HCT116 (cell line): ENCODE measurements around the gene CDC14B. TPM values are rescaled to one million over a fixed set of nuclear protein-coding genes. Genes with fewer than 3 reads are reported as not detected.

Source experiments
- ATAC-seq: fragments of 200-7000 bp; cut with Tn5 transposase; 2 replicates; pipeline ENCODE4 v1.9.1; 2020; ENCODE audit warnings: mild to moderate bottlenecking, moderate library complexity
- BruUV-seq: library from RNA; stranded (reverse); fragments of 400-500 nt; replicated peaks from 2 replicates; lab custom pipeline; 2021; lab: Mats Ljungman, UMichigan
- CTCF ChIA-PET: fragments of 300-600 bp; sonication (Branson Sonifier 250); formaldehyde crosslinking; loops from one replicate; lab custom pipeline; 2021; ENCODE audit warnings: antibody characterized with exemption; lab: Charles Lee
- POLR2A ChIA-PET: fragments of 300-600, 350-600 bp; sonication (Branson Sonifier 250); formaldehyde crosslinking; loops from one replicate; lab custom pipeline; 2021; ENCODE audit warnings: antibody characterized with exemption; lab: Charles Lee
- RAD21 ChIA-PET, 2 experiments: fragments of 300-600 bp; sonication (Branson Sonifier 250); formaldehyde crosslinking; loops; one replicate each; lab custom pipeline; 2023; ENCODE audit warnings: low total read pairs in 2 of 2; ENCODE audit not compliant: uncharacterized antibody in 2 of 2, unreplicated experiment in 2 of 2, low non-redundant PET in 1 of 2; lab: Charles Lee
- DNase-seq: peaks from one replicate; pipeline ENCODE4 v3.0.0-alpha.2; 2010; ENCODE audit warnings: low read depth, low spot score
- H2AFZ ChIP-seq: fragments of 200-600 bp; shearing (Covaris generic), sonication (generic); 2 replicates; pipeline ENCODE4 v1.6.1; 2017; ENCODE audit warnings: low read depth, mixed run types, mixed read lengths, antibody characterized with exemption, low read length; ENCODE audit not compliant: poor library complexity, severe bottlenecking
- H3K27ac ChIP-seq: 2 replicates; pipeline ENCODE4 v1.5.1; 2012; ENCODE audit warnings: low read depth, low read length
- H3K27me3 ChIP-seq: fragments of 200-600 bp; sonication (generic); 2 replicates; pipeline ENCODE4 v1.6.1; 2016; ENCODE audit warnings: mixed run types, low read length, mixed read lengths; ENCODE audit not compliant: insufficient read depth
- H3K36me3 ChIP-seq, 2 experiments: fragments of 200-500 bp in 1 of 2; fragments of 200-600 bp in 1 of 2; sonication (Bioruptor generic) in 1 of 2; sonication (generic) in 1 of 2; 2 replicates each; pipeline versions ENCODE4 v1.5.1 to v1.6.1; 2014 to 2016; ENCODE audit warnings: low read length in 2 of 2, inconsistent platforms in 1 of 2, mixed read lengths in 1 of 2, mixed run types in 1 of 2; ENCODE audit not compliant: insufficient read depth in 2 of 2, control insufficient read depth in 1 of 2
- H3K4me1 ChIP-seq, 2 experiments: fragments of 200-600 bp in 1 of 2; sonication (generic) in 1 of 2; 2 replicates each; pipeline versions ENCODE4 v1.5.1 to v1.6.1; 2012 to 2017; ENCODE audit warnings: low read length in 2 of 2, inconsistent platforms in 1 of 2, mild to moderate bottlenecking in 1 of 2, mixed read lengths in 1 of 2, mixed run types in 1 of 2, moderate library complexity in 1 of 2; ENCODE audit not compliant: insufficient read depth in 2 of 2, control insufficient read depth in 1 of 2
- H3K4me2 ChIP-seq: fragments of 200-600 bp; sonication (generic); 2 replicates; pipeline ENCODE4 v1.6.1; 2017; ENCODE audit warnings: mixed run types, low read length, mixed read lengths
- H3K4me3 ChIP-seq, 2 experiments: fragments of 200-600 bp in 1 of 2; sonication (generic) in 1 of 2; replicated peaks in 1 of 2; 2 replicates each; pipeline ENCODE4 v1.5.1; 2011 to 2016; ENCODE audit warnings: low read length in 2 of 2, control low read depth in 1 of 2, low read depth in 1 of 2, mild to moderate bottlenecking in 1 of 2, mixed read lengths in 1 of 2, mixed run types in 1 of 2
- H3K79me2 ChIP-seq: fragments of 200-600 bp; sonication (generic); 2 replicates; pipeline ENCODE4 v1.6.1; 2017; ENCODE audit warnings: mild to moderate bottlenecking, mixed run types, low read length, moderate library complexity, mixed read lengths; ENCODE audit not compliant: insufficient read depth
- H3K9ac ChIP-seq: fragments of 200-600 bp; sonication (generic); 2 replicates; pipeline ENCODE4 v1.6.1; 2016; ENCODE audit warnings: low read length, mixed read lengths
- H3K9me2 ChIP-seq: fragments of 200-600 bp; sonication (generic), shearing (Covaris generic); 2 replicates; pipeline ENCODE4 v1.6.1; 2017; ENCODE audit warnings: mixed run types, mild to moderate bottlenecking, moderate library complexity; ENCODE audit not compliant: insufficient read depth
- H3K9me3 ChIP-seq, 2 experiments: fragments of 200-500 bp in 1 of 2; fragments of 200-600 bp in 1 of 2; sonication (Bioruptor generic) in 1 of 2; sonication (generic) in 1 of 2; 2 replicates each; pipeline ENCODE4 v1.6.1; 2014 to 2017; ENCODE audit warnings: low read length in 2 of 2, mixed read lengths in 2 of 2, inconsistent platforms in 1 of 2, low read depth in 1 of 2, mild to moderate bottlenecking in 1 of 2, mixed run types in 1 of 2, moderate library complexity in 1 of 2; ENCODE audit not compliant: control insufficient read depth in 1 of 2, insufficient read depth in 1 of 2
- H4K20me1 ChIP-seq: fragments of 200-600 bp; sonication (generic), shearing (Covaris generic); 2 replicates; pipeline ENCODE4 v1.6.1; 2017; ENCODE audit warnings: mixed run types, mild to moderate bottlenecking, moderate library complexity; ENCODE audit not compliant: insufficient read depth
- CBX3 ChIP-seq: IDR thresholded peaks from 2 replicates; pipeline ENCODE4 v1.6.1; 2012; ENCODE audit warnings: low read depth
- CTCF ChIP-seq, 3 experiments: fragments of 200-600 bp in 1 of 3; sonication (generic) in 1 of 3; IDR thresholded peaks in 2 of 3; conservative IDR thresholded peaks in 1 of 3; 2 replicates each; pipeline ENCODE4 v1.5.1; 2012 to 2017; ENCODE audit warnings: low read depth in 2 of 3, low read length in 2 of 3, antibody characterized with exemption in 1 of 3, borderline replicate concordance in 1 of 3, control low read depth in 1 of 3, mild to moderate bottlenecking in 1 of 3, mixed read lengths in 1 of 3, mixed run types in 1 of 3, moderate library complexity in 1 of 3; ENCODE audit not compliant: insufficient read depth in 1 of 3
- EGR1 ChIP-seq: IDR thresholded peaks from 2 replicates; pipeline ENCODE4 v1.6.1; 2012; ENCODE audit warnings: low read depth
- JUND ChIP-seq: IDR thresholded peaks from 2 replicates; pipeline ENCODE4 v1.6.1; 2012
- POLR2AphosphoS5 ChIP-seq: IDR thresholded peaks from 2 replicates; pipeline ENCODE4 v1.6.1; 2011; ENCODE audit warnings: mild to moderate bottlenecking, low read depth, low read length, moderate library complexity
- SP1 ChIP-seq: IDR thresholded peaks from 2 replicates; pipeline ENCODE4 v1.6.1; 2012; ENCODE audit warnings: low read depth
- SRF ChIP-seq: IDR thresholded peaks from 2 replicates; pipeline ENCODE4 v1.6.1; 2012; ENCODE audit warnings: low read depth
- ZBTB33 ChIP-seq: IDR thresholded peaks from 2 replicates; pipeline ENCODE4 v1.6.1; 2011; ENCODE audit warnings: mild to moderate bottlenecking, low read length, moderate library complexity; ENCODE audit not compliant: insufficient replicate concordance; ENCODE audit errors: extremely low read depth
- ZNF274 ChIP-seq: fragments of 200-500 bp; sonication (Bioruptor generic); IDR thresholded peaks from 2 replicates; pipeline ENCODE4 v1.6.1; 2014; ENCODE audit warnings: mild to moderate bottlenecking, low read depth, low read length, inconsistent platforms
- intact Hi-C: fragments of 100-400 bp; cut with micrococcal nuclease; formaldehyde crosslinking; loops from 2 replicates; pipeline ENCODE4 v1.10.0; 2022
- total RNA-seq: library from RNA; stranded (reverse); gene quantifications from one replicate; pipeline ENCODE4 v1.2.1, GENCODE V29; 2021; ENCODE audit not compliant: unreplicated experiment

CDC14B gene
- total RNA-seq, 1 experiment from 2014 or later: 21.6 TPM

- POLR2A ChIA-PET: no interaction called here
- peaks cover 5 to 12% of the 10 kb centered on the region in 2 experiments; a peak in 2 of 4 replicates for H3K36me3 ChIP-seq
Measured at GRCh38 chr9:96485280-96485679, 134.4 kb downstream of the CDC14B start.

More at GRCh38 chr9:96485280-96485679, 134.4 kb downstream of the CDC14B start:
- Histone ChIP-seq H3K9me2 (no peaks in the 10 kb centered on the region), H3K79me2 (no peaks in the 10 kb centered on the region), H3K9me3 (no peaks in the 10 kb centered on the region), H3K9ac (no peak overlapping the region), H3K27ac (no peak overlapping the region), H3K4me1 (peaks cover 11% of the 10 kb centered on the region in 2 experiments), H2AFZ (no peak overlapping the region), H3K4me2 (no peak overlapping the region), H4K20me1 (no peaks in the 10 kb centered on the region), H3K27me3 (no peaks in the 10 kb centered on the region), H3K4me3 (no peak overlapping the region)
- TF ChIP-seq POLR2AphosphoS5: no peak
- no peak for TF ChIP-seq ZNF274
- TF ChIP-seq SRF: no peak
- TF ChIP-seq CBX3: no peak
- no peak for TF ChIP-seq ZBTB33
- no peak for TF ChIP-seq JUND
- no peak for TF ChIP-seq CTCF (IDR thresholded peaks at IDR 0.05 in 2 of 3, conservative IDR thresholded peaks at IDR 0.05 in 1 of 3; ENCODE audit: borderline replicate concordance in 1 of 3, insufficient read depth in 1 of 3, low read depth in 2 of 3, low read length in 2 of 3)
- no peak for TF ChIP-seq SP1
- TF ChIP-seq EGR1: no peak
- ChIA-PET RAD21 (no interaction called here), CTCF (no interaction called here)
- ATAC-seq (no peak), DNase-seq (no peak)
- intact Hi-C loops: no loop called here
- no TSS peak for BruUV-seq
